Mesenchymal stem cell (in vitro differentiated cells and primary cell): Measurements from ENCODE around the gene RRAS2.

Experiments
- DNase-seq: peaks from one replicate; pipeline ENCODE4 v3.0.0-alpha.2; 2013
- H2AFZ ChIP-seq: one replicate; pipeline ENCODE4 v1.6.1; 2013; ENCODE audit warnings: low read depth, mild to moderate bottlenecking, control low read depth, inconsistent platforms, low read length, moderate library complexity
- H2AK5ac ChIP-seq: 2 replicates; pipeline ENCODE4 v1.6.1; 2013; ENCODE audit warnings: low read length, moderate library complexity, mild to moderate bottlenecking, inconsistent platforms; ENCODE audit not compliant: severe bottlenecking
- H2BK120ac ChIP-seq: one replicate; pipeline ENCODE4 v1.6.1; 2013; ENCODE audit warnings: low read depth, mild to moderate bottlenecking, inconsistent platforms, low read length, moderate library complexity
- H2BK12ac ChIP-seq, 2 experiments: one replicate each; pipeline ENCODE4 v1.6.1; 2013; ENCODE audit warnings: inconsistent platforms in 2 of 2, low read length in 2 of 2, mild to moderate bottlenecking in 2 of 2, moderate library complexity in 2 of 2, control low read depth in 1 of 2
- H2BK15ac ChIP-seq: one replicate; pipeline ENCODE4 v1.6.1; 2013; ENCODE audit warnings: mild to moderate bottlenecking, low read depth, inconsistent platforms; ENCODE audit not compliant: poor library complexity, severe bottlenecking
- H2BK5ac ChIP-seq: 2 replicates; pipeline ENCODE4 v1.6.1; 2013; ENCODE audit warnings: low read depth, mild to moderate bottlenecking, low read length, control low read depth, inconsistent platforms; ENCODE audit not compliant: poor library complexity, severe bottlenecking
- H3K14ac ChIP-seq, 2 experiments: one replicate each; pipeline ENCODE4 v1.6.1; 2013; ENCODE audit warnings: inconsistent platforms in 2 of 2, low read length in 2 of 2, control low read depth in 1 of 2, mild to moderate bottlenecking in 1 of 2, moderate library complexity in 1 of 2
- H3K18ac ChIP-seq, 2 experiments: one replicate each; pipeline ENCODE4 v1.6.1; 2013; ENCODE audit warnings: inconsistent platforms in 2 of 2, low read length in 2 of 2, control low read depth in 1 of 2, low read depth in 1 of 2, mild to moderate bottlenecking in 1 of 2
- H3K23ac ChIP-seq, 2 experiments: one replicate each; pipeline ENCODE4 v1.6.1; 2013; ENCODE audit warnings: inconsistent platforms in 2 of 2, low read length in 2 of 2, mild to moderate bottlenecking in 2 of 2, moderate library complexity in 2 of 2, control low read depth in 1 of 2
- H3K27ac ChIP-seq: 2 replicates; pipeline ENCODE4 v1.5.1; 2013; ENCODE audit warnings: mild to moderate bottlenecking, moderate library complexity, low read length, control low read depth, inconsistent platforms; ENCODE audit not compliant: poor library complexity, severe bottlenecking
- H3K27me3 ChIP-seq, 2 experiments: 2 replicates each; pipeline versions ENCODE4 v1.6.1 to v1.7.0; 2013; ENCODE audit warnings: low read length in 2 of 2, mild to moderate bottlenecking in 2 of 2, moderate library complexity in 2 of 2, control low read depth in 1 of 2, inconsistent platforms in 1 of 2; ENCODE audit not compliant: control insufficient read depth in 1 of 2, insufficient read depth in 1 of 2
- H3K36me3 ChIP-seq, 2 experiments: 2 replicates each; pipeline versions ENCODE4 v1.6.1 to v1.7.0; 2013; ENCODE audit warnings: low read length in 2 of 2, control low read depth in 1 of 2, inconsistent platforms in 1 of 2, low read depth in 1 of 2, mild to moderate bottlenecking in 1 of 2; ENCODE audit not compliant: insufficient read depth in 2 of 2, control insufficient read depth in 1 of 2
- H3K4ac ChIP-seq, 2 experiments: one replicate each; pipeline ENCODE4 v1.6.1; 2013; ENCODE audit warnings: inconsistent platforms in 2 of 2, low read length in 2 of 2, mild to moderate bottlenecking in 2 of 2, moderate library complexity in 2 of 2, control low read depth in 1 of 2, low read depth in 1 of 2
- H3K4me1 ChIP-seq: 2 replicates; pipeline ENCODE4 v1.6.1; 2013; ENCODE audit warnings: low read depth, low read length, control low read depth; ENCODE audit not compliant: control insufficient read depth, insufficient read depth
- H3K4me2 ChIP-seq: 2 replicates; pipeline ENCODE4 v1.6.1; 2013; ENCODE audit warnings: low read length, mild to moderate bottlenecking, inconsistent platforms; ENCODE audit not compliant: poor library complexity, severe bottlenecking
- H3K4me3 ChIP-seq, 2 experiments: 2 replicates each; pipeline versions ENCODE4 v1.5.1 to v1.7.0; 2013; ENCODE audit warnings: low read length in 2 of 2, mild to moderate bottlenecking in 2 of 2, control low read depth in 1 of 2, low read depth in 1 of 2; ENCODE audit not compliant: insufficient read depth in 1 of 2
- H3K79me1 ChIP-seq: replicated peaks from 2 replicates; pipeline ENCODE4 v1.6.1; 2013; ENCODE audit warnings: mild to moderate bottlenecking, control low read depth, low read length, inconsistent platforms; ENCODE audit not compliant: poor library complexity, severe bottlenecking
- H3K9ac ChIP-seq: 2 replicates; pipeline ENCODE4 v1.7.0; 2013; ENCODE audit warnings: mild to moderate bottlenecking, low read length, moderate library complexity
- H3K9me3 ChIP-seq: 2 replicates; pipeline ENCODE4 v1.7.0; 2013; ENCODE audit warnings: mild to moderate bottlenecking, low read length; ENCODE audit not compliant: control insufficient read depth
- H4K8ac ChIP-seq: one replicate; pipeline ENCODE4 v1.6.1; 2013; ENCODE audit warnings: inconsistent platforms, mild to moderate bottlenecking, low read length, moderate library complexity
- H4K91ac ChIP-seq: one replicate; pipeline ENCODE4 v1.6.1; 2013; ENCODE audit warnings: mild to moderate bottlenecking, low read length, inconsistent platforms
- WGBS: methylation state at CpG from one replicate; pipeline ENCODE4 v1.1.7; 2013; ENCODE audit warnings: mixed read lengths; 5-methylcytosine and 5-hydroxymethylcytosine counted together

Gene RRAS2

GRCh38 chr11:14261066-14261465, 97.9 kb downstream of the RRAS2 start:
- no peak overlapping the region for H2BK5ac ChIP-seq
- no peak overlapping the region for H3K14ac ChIP-seq
- no peak overlapping the region for H3K4me2 ChIP-seq
- no peaks in the 10 kb centered on the region for H3K9me3 ChIP-seq
- H3K4me3 ChIP-seq, result no peak overlapping the region
- no peak overlapping the region for H2AK5ac ChIP-seq
- no peak overlapping the region for H3K4ac ChIP-seq
- peaks cover 16 to 47% of the 10 kb centered on the region in 2 experiments for H3K36me3 ChIP-seq
- no peak for DNase-seq
- 93% methylated on average over 3 of the region's 4 CpGs for WGBS
- H3K79me1 ChIP-seq, result no peaks in the 10 kb centered on the region
- H2AFZ ChIP-seq, result no peak overlapping the region
- H3K27ac ChIP-seq, result no peak overlapping the region
- no peak overlapping the region for H4K8ac ChIP-seq
- peaks cover 12% of the 10 kb centered on the region for H3K4me1 ChIP-seq
- H2BK12ac ChIP-seq, result no peak overlapping the region
- H3K23ac ChIP-seq, result no peak overlapping the region
- H2BK120ac ChIP-seq, result no peak overlapping the region
- H4K91ac ChIP-seq, result no peak overlapping the region
- H3K27me3 ChIP-seq, result no peaks in the 10 kb centered on the region
- no peak overlapping the region for H3K9ac ChIP-seq
- H3K18ac ChIP-seq, result no peak overlapping the region
- H2BK15ac ChIP-seq, result no peak overlapping the region

DNA sequence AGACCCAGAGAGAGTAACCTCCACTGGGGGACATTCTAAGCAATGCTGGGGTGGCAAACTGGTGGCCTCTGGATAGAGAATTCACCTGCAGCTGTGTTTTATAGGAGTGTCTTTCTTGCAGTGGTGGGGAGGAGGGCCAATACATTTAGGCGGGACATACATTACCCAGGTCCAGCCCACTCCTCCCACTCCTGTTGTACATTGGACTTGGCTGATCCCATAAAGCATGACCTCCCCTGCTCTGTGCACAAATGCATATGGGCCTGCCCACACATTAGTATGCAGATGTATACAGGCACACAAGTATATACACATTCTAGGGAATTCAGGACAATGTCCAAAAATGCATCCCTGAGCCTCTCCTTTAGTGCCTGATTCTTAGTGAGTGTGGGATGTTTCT, 99.1 kb downstream of the RRAS2 start:
- Histone ChIP-seq H2BK5ac (no peak overlapping the region), H3K27me3 (peaks cover 0 to under 1% of the 10 kb centered on the region in 2 experiments), H4K91ac (no peak overlapping the region), H3K18ac (no peak overlapping the region), H2BK12ac (no peak overlapping the region), H3K79me1 (no peaks in the 10 kb centered on the region), H3K9ac (no peak overlapping the region), H2BK15ac (no peak overlapping the region), H3K4me1 (peaks cover 12% of the 10 kb centered on the region), H3K36me3 (peaks cover 6 to 35% of the 10 kb centered on the region in 2 experiments), H3K4ac (no peak overlapping the region), H2AK5ac (no peak overlapping the region), H4K8ac (no peak overlapping the region), H3K27ac (no peak overlapping the region), H3K9me3 (no peaks in the 10 kb centered on the region), H3K4me2 (no peak overlapping the region), H3K14ac (no peak overlapping the region), H3K23ac (no peak overlapping the region), H2AFZ (no peak overlapping the region), H2BK120ac (no peak overlapping the region), H3K4me3 (no peak overlapping the region)
- WGBS, result 100% methylated on average over 1 of the region's 1 CpG
- no peak for DNase-seq

- H2BK120ac ChIP-seq, result no peak overlapping the region
- no peak for DNase-seq
- H2BK5ac ChIP-seq, result no peak overlapping the region
- peaks cover 5 to 29% of the 10 kb centered on the region in 2 experiments for H3K36me3 ChIP-seq
- no peak overlapping the region for H2BK12ac ChIP-seq
- no peak overlapping the region for H4K91ac ChIP-seq
- no peak overlapping the region for H4K8ac ChIP-seq
- no peak overlapping the region for H3K18ac ChIP-seq
- WGBS, result 93% methylated on average over 37 of the region's 38 CpGs
- H3K4me3 ChIP-seq, result no peak overlapping the region
- no peak overlapping the region for H3K27ac ChIP-seq
- H2AFZ ChIP-seq, result no peak overlapping the region
- peak overlapping the region in 1 of 2 experiments; percentile 86 for H3K14ac ChIP-seq
- peaks cover 15% of the 10 kb centered on the region for H3K4me1 ChIP-seq
- no peak overlapping the region for H3K4me2 ChIP-seq
- H3K9ac ChIP-seq, result no peak overlapping the region
- peaks cover 0 to 6% of the 10 kb centered on the region in 2 experiments for H3K27me3 ChIP-seq
- H3K4ac ChIP-seq, result no peak overlapping the region
- no peaks in the 10 kb centered on the region for H3K79me1 ChIP-seq
- no peaks in the 10 kb centered on the region for H3K9me3 ChIP-seq
- H2AK5ac ChIP-seq, result no peak overlapping the region
- H2BK15ac ChIP-seq, result no peak overlapping the region
- no peak overlapping the region for H3K23ac ChIP-seq
These were observed 99.7 kb downstream of the RRAS2 start for GRCh38 chr11:14259186-14259784.

GRCh38 chr11:14258221-14258935, 100.6 kb downstream of the RRAS2 start:
- Histone ChIP-seq H4K8ac (no peak overlapping the region), H2AFZ (no peak overlapping the region), H3K27ac (no peak overlapping the region), H2BK120ac (no peak overlapping the region), H2BK15ac (no peak overlapping the region), H3K4me2 (no peak overlapping the region), H2BK12ac (no peak overlapping the region), H4K91ac (no peak overlapping the region), H2BK5ac (no peak overlapping the region), H3K9me3 (no peaks in the 10 kb centered on the region), H3K23ac (no peak overlapping the region), H3K79me1 (no peaks in the 10 kb centered on the region), H2AK5ac (no peak overlapping the region), H3K9ac (no peak overlapping the region), H3K18ac (no peak overlapping the region), H3K36me3 (peaks cover 5 to 25% of the 10 kb centered on the region in 2 experiments), H3K4me1 (peaks cover 15% of the 10 kb centered on the region), H3K4ac (no peak overlapping the region), H3K14ac (no peak overlapping the region), H3K4me3 (no peak overlapping the region), H3K27me3 (peaks cover 0 to 6% of the 10 kb centered on the region in 2 experiments)
- WGBS, result 21% methylated on average over 4 of the region's 6 CpGs
- peak; percentile 73 for DNase-seq
